Calu3 (cell line): ENCODE measurements around the gene MRPS7. TPM values are rescaled to one million over a fixed set of nuclear protein-coding genes. Genes with fewer than 3 reads are reported as not detected.
"Not testable (repeated sequence)": the region's sequence is repeated elsewhere in the genome, so short reads cannot be mapped to it uniquely, and the experiment has no call there.

Source experiments
- BruUV-seq: library from RNA; stranded (reverse); fragments of 400-500 nt; replicated peaks from 2 replicates; lab custom pipeline; 2021; lab: Mats Ljungman, UMichigan
- CTCF ChIA-PET: fragments of 300-600 bp; sonication (Branson Sonifier 250); formaldehyde crosslinking; loops from one replicate; lab custom pipeline; 2022; ENCODE audit warnings: antibody characterized with exemption; lab: Charles Lee
- DNase-seq: peaks from one replicate; pipeline ENCODE4 v3.0.0; 2022
- H3K27ac Mint-ChIP-seq: one replicate; pipeline ENCODE4 v1.8.0; 2022; ENCODE audit warnings: mixed read lengths; ENCODE audit not compliant: unreplicated experiment
- H3K27me3 Mint-ChIP-seq: one replicate; pipeline ENCODE4 v1.8.0; 2022; ENCODE audit warnings: mixed read lengths; ENCODE audit not compliant: unreplicated experiment
- H3K36me3 Mint-ChIP-seq: one replicate; pipeline ENCODE4 v1.8.0; 2022; ENCODE audit warnings: mild to moderate bottlenecking, moderate library complexity, mixed read lengths; ENCODE audit not compliant: insufficient read depth, unreplicated experiment
- H3K4me1 Mint-ChIP-seq: one replicate; pipeline ENCODE4 v1.8.0; 2022; ENCODE audit warnings: mild to moderate bottlenecking, low read depth, mixed read lengths; ENCODE audit not compliant: unreplicated experiment
- H3K4me3 Mint-ChIP-seq: one replicate; pipeline ENCODE4 v1.8.0; 2022; ENCODE audit warnings: mild to moderate bottlenecking, low read depth, moderate library complexity, mixed read lengths; ENCODE audit not compliant: unreplicated experiment
- H3K9me3 Mint-ChIP-seq: one replicate; pipeline ENCODE4 v1.8.0; 2022; ENCODE audit warnings: low read depth, mixed read lengths; ENCODE audit not compliant: unreplicated experiment
- intact Hi-C: fragments of 100-400 bp; cut with micrococcal nuclease; formaldehyde crosslinking; loops from one replicate; pipeline ENCODE4 v1.10.0; 2022; ENCODE audit not compliant: unreplicated experiment
- total RNA-seq: library from RNA; stranded (reverse); gene quantifications from 2 replicates; pipeline ENCODE4 v1.2.3, GENCODE V29; 2022
- TF ChIP-seq, protein P1 (sequence below): fragments of 200-600 bp; IDR thresholded peaks from one replicate; pipeline ENCODE4 v1.8.0; 2022; ENCODE audit warnings: antibody characterized with exemption; ENCODE audit not compliant: unreplicated experiment

MRPS7 gene
- total RNA-seq, 1 experiment from 2014 or later = 62.0 TPM

DNA sequence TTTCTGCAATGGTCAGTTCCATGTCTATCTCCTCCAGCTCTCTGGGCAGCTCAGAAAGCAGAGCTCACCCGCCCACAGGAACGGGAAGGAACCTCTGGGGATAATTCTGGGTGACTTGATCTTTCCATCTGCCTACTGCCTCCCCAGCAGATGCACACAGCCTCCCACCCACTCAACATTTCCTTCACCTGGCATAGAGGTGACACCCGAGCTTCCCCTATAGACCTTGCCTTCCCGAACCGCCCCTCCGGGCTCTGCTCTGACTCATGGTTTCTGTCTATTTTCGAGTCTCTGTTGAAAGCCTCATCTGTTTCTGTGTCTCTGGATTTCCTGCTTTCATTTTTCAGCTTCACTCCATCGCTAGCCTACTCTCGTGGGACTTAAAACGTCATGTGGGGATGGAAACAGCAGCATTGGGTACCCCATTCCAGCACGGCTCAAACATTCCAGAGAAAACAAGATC lies 11.6 kb upstream of the MRPS7 start:
- H3K27ac Mint-ChIP-seq = peak overlapping the region; percentile 73
- H3K9me3 Mint-ChIP-seq = no peaks in the 10 kb centered on the region
- BruUV-seq = no TSS peak
- intact Hi-C loops = no loop called here
- peak; percentile 37 for DNase-seq
- CTCF ChIA-PET = interaction anchor here (0.6 to 1.5 kb wide), 4 partner anchors 8 to 136 kb away, joined by 3 to 9 read pairs (median 6); partner anchors contain the start of genes GGA3 and MRPS7
- H3K4me1 Mint-ChIP-seq = peaks cover 30% of the 10 kb centered on the region
- H3K4me3 Mint-ChIP-seq = peak overlapping the region; percentile 18
- H3K36me3 Mint-ChIP-seq = peaks cover 23% of the 10 kb centered on the region
- TF ChIP-seq, protein P1, sequence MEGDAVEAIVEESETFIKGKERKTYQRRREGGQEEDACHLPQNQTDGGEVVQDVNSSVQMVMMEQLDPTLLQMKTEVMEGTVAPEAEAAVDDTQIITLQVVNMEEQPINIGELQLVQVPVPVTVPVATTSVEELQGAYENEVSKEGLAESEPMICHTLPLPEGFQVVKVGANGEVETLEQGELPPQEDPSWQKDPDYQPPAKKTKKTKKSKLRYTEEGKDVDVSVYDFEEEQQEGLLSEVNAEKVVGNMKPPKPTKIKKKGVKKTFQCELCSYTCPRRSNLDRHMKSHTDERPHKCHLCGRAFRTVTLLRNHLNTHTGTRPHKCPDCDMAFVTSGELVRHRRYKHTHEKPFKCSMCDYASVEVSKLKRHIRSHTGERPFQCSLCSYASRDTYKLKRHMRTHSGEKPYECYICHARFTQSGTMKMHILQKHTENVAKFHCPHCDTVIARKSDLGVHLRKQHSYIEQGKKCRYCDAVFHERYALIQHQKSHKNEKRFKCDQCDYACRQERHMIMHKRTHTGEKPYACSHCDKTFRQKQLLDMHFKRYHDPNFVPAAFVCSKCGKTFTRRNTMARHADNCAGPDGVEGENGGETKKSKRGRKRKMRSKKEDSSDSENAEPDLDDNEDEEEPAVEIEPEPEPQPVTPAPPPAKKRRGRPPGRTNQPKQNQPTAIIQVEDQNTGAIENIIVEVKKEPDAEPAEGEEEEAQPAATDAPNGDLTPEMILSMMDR = no peak
- no peaks in the 10 kb centered on the region for H3K27me3 Mint-ChIP-seq

DNA sequence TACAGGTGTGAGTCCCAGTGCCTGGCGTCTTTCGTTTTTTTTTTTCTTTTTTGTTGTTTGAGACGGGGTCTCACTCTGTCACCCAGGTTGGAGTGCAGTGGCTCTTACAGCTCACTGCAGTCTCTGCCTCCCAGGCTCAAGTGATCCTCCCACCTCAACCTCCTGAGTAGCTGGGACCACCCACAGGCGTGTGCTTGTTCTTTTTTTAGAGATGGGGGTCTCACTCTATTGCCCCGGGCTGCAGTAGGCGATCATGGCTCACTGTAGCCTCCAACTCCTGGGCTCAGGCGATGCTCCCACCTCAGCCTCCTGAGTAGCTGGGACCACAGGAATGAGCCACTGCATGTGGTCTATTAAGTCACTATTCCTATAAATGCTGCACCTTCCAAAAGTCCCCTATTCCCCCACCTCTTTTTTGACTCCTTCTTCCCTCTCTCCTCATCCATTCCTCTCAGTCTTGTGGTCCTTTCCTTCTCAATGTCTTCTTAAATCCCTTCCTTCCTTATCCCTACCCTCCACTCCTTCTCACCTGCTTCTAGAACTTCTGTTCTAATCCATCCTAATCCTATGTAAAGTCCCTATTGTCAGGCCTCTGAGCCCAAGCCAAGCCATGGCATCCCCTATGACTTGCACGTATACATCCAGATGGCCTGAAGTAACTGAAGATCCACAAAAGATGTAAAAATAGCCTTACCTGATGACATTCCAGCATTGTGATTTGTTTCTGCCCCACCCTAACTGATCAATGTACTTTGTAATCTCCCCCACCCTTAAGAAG lies 9.5 kb upstream of the MRPS7 start:
- TF ChIP-seq, protein P1 = no peak

DNA sequence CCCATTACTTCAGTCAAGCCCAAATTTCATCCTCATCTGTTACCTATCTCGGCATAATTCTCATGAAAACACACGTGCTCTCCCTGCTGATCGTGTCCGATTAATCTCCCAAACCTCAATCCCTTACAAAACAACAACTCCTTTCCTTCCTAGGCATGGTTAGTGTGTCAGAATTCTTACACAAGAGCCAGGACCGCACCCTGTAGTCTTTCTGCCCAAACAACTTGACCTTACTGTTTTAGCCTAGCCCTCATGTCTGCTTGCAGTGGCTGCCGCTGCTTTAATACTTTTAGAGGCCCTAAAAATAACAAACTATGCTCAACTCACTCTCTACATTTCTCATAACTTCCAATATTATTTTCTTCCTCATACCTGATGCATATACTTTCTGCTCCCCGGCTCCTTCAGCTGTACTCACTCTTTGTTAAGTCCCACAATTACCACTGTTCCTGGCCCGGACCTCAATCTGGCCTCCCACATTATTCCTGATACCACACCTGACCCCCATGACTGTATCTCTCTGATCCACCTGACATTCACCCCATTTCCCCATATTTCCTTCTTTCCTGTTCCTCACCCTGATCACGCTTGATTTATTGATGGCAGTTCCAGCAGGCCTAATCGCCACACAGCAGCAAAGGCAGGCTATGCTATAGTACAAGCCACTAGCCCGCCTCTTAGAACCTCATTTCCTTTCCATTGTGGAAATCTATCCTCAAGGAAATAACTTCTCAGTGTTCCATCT lies 5.6 kb upstream of the MRPS7 start:
- peaks cover 61% of the 10 kb centered on the region for H3K4me1 Mint-ChIP-seq
- intact Hi-C loops = not testable (repeated sequence)

More for the DNA sequence above, 9.5 kb upstream of the MRPS7 start:
- H3K27ac Mint-ChIP-seq = no peak overlapping the region
- BruUV-seq = no TSS peak
- CTCF ChIA-PET = interaction anchor here (0.6 kb wide), 1 partner anchor 160 kb away, joined by 6 read pairs; no protein-coding TSS in a partner anchor
- H3K4me1 Mint-ChIP-seq = peaks cover 48% of the 10 kb centered on the region
- H3K4me3 Mint-ChIP-seq = no peak overlapping the region
- H3K27me3 Mint-ChIP-seq = no peaks in the 10 kb centered on the region
- H3K9me3 Mint-ChIP-seq = no peaks in the 10 kb centered on the region
- DNase-seq = no peak
- H3K36me3 Mint-ChIP-seq = peaks cover 12% of the 10 kb centered on the region
- intact Hi-C loops = no loop called here

DNA sequence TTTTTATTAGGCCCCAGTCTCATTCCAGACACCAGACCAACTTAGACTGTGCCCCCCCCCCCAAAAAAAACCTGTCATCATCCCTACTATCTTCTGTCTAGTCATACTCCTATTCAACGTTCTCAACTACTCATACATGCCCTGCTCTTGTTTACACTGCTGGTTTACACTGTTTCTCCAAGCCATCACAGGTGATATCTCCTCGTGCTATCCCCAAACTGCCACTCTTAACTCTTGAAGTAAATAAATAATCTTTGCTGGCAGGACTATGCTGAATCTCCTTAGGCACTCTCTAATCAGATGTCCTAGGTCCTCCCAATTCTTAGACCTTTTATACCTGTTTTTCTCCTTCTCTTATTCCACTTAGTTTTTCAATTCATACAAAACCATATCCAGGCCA lies 4.5 kb upstream of the MRPS7 start:
- BruUV-seq, H3K27ac Mint-ChIP-seq: not testable (repeated sequence)
- peaks cover 61% of the 10 kb centered on the region for H3K4me1 Mint-ChIP-seq

More for the DNA sequence above, 5.6 kb upstream of the MRPS7 start:
- CTCF ChIA-PET, H3K36me3 Mint-ChIP-seq, BruUV-seq, H3K9me3 Mint-ChIP-seq, H3K4me3 Mint-ChIP-seq, DNase-seq, H3K27ac Mint-ChIP-seq, H3K27me3 Mint-ChIP-seq: not testable (repeated sequence)

DNA sequence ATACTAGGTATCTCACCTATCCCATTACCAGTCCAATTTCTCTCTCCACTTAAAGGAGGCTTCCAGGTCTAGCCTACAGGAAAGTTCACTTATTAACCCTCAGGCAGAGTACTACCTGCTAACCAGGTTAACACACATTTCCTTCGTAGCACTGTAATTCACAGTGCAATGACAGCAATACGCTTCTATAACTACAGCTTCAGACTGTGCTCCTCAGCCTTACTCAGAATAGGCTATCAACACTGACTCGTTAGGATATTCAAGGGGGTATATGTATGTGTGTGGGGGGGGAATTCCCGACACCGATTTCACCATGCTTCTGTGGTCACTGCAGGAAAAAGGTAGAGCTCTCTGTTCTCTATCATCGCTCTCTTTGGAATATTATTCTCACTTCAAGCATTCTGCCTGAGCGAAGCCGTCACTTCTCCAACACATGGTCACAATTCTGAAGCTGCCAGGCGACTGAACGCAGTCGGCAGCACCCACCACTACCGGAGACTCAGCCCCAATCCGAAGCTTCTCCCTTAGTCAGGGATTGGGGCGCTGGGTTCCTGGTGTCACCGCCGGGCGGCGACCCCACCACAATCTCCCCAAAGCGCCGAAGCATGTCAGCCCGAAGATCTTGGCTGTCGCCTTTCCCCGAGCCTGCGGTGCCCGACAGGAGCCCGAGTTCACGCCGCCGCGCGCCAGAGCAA lies 891 bp upstream of the MRPS7 start:
- no peaks in the 10 kb centered on the region for H3K9me3 Mint-ChIP-seq
- CTCF ChIA-PET = interaction anchor here (0.5 to 2.6 kb wide), 6 partner anchors 10 to 1561 kb away, joined by 3 to 28 read pairs (median 8); partner anchors contain the start of gene MIF4GD
- H3K4me3 Mint-ChIP-seq = peak overlapping the region; percentile 99
- TF ChIP-seq, protein P1 = no peak
- intact Hi-C loops = no loop called here
- peaks cover 39% of the 10 kb centered on the region for H3K4me1 Mint-ChIP-seq
- H3K27me3 Mint-ChIP-seq = no peaks in the 10 kb centered on the region
- BruUV-seq = TSS peak; percentile 68
- no peak for DNase-seq
- H3K27ac Mint-ChIP-seq = peak overlapping the region; percentile 100
- peaks cover 46% of the 10 kb centered on the region for H3K36me3 Mint-ChIP-seq

More for the DNA sequence above, 4.5 kb upstream of the MRPS7 start:
- intact Hi-C loops, CTCF ChIA-PET, H3K9me3 Mint-ChIP-seq, DNase-seq, H3K27me3 Mint-ChIP-seq, H3K4me3 Mint-ChIP-seq: not testable (repeated sequence)
- peaks cover 18% of the 10 kb centered on the region for H3K36me3 Mint-ChIP-seq
